ENCODE data around the gene POLA1.
"Not testable (repeated sequence)": the region's sequence is repeated elsewhere in the genome, so short reads cannot be mapped to it uniquely, and the experiment has no call there.

The POLA1 gene, protein sequence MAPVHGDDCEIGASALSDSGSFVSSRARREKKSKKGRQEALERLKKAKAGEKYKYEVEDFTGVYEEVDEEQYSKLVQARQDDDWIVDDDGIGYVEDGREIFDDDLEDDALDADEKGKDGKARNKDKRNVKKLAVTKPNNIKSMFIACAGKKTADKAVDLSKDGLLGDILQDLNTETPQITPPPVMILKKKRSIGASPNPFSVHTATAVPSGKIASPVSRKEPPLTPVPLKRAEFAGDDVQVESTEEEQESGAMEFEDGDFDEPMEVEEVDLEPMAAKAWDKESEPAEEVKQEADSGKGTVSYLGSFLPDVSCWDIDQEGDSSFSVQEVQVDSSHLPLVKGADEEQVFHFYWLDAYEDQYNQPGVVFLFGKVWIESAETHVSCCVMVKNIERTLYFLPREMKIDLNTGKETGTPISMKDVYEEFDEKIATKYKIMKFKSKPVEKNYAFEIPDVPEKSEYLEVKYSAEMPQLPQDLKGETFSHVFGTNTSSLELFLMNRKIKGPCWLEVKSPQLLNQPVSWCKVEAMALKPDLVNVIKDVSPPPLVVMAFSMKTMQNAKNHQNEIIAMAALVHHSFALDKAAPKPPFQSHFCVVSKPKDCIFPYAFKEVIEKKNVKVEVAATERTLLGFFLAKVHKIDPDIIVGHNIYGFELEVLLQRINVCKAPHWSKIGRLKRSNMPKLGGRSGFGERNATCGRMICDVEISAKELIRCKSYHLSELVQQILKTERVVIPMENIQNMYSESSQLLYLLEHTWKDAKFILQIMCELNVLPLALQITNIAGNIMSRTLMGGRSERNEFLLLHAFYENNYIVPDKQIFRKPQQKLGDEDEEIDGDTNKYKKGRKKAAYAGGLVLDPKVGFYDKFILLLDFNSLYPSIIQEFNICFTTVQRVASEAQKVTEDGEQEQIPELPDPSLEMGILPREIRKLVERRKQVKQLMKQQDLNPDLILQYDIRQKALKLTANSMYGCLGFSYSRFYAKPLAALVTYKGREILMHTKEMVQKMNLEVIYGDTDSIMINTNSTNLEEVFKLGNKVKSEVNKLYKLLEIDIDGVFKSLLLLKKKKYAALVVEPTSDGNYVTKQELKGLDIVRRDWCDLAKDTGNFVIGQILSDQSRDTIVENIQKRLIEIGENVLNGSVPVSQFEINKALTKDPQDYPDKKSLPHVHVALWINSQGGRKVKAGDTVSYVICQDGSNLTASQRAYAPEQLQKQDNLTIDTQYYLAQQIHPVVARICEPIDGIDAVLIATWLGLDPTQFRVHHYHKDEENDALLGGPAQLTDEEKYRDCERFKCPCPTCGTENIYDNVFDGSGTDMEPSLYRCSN (N-terminal part only)

DNA sequence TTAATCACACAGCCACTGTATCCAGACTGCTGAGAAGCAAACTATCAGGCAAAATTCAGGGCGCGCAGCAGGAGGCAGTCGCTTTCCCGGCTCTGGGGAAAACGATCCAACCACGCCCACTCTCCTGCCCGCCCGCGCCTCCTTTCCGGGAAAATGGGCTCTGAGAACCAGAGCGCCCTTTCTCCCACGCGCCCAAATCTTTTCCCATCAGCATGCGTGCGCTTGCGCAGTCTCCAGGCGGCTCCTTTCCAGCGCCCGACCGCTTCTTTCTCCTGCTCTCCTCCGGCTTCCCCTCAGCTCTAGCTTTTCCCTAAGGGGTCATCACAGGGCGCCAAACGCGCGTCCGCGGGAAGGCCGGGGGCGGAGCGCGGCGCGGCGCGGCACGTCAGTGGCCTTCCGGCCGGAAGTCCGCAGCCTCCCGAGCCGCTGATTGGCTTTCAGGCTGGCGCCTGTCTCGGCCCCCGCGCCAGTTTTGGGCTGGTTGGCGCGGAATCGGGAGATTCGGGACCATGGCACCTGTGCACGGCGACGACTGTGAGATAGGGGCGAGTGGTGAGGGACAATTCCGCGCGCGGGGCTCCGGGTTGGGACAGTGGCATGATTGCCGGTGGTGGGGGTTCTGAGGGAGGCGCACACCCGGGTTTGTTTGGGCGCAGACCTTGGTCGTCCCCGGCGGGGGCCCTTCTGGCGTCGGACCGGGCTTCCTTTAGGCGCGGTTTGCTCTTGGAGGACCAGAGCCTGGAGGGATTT is at the start of gene POLA1:
POLA1 (plus strand) TSS at position 466 of the 750 bp plus-strand sequence; CDS start at position 510, 44 bp downstream.
- peak; percentile 74 for DNase-seq

DNA sequence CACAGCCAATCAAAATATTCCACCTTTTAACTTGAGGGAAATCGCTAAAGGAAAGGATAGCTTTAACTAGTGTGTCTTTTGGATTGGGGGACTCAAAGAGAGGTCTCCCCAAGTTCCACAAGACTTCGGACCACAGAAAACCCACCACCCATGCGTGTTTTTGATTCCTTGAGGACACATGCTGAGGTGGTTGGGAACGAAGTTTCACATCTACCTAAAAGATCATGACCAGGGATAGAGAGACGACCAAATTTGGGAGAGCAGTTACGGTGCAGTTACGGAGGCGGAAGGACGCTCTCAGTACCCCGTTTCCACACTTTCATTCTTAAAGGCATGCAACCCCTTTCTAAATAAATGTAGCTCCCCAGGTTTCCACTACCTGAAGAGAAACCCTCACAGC is 47.7 kb upstream of the POLA1 start:
- DNase-seq: no peak

DNA sequence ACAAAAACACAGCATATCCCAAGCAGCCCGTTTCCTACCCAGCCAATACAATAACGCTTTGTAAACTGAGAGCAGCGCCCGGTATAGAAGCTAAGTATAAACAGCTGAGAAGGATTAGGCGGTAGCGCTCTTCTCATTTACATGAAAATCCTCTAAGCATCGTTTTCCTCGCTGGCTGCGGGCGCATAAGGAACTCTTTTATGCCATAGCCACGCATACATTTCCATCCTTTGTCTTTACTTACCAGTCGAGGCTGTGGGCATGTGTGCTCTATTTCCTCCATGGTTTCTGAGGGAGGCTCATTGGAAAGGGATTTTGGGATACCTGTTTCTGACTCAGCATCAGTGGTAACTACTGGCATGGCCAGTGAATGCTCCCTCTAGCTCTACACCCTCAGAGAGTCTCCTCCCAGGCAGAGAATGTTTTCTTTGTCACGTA is 47.0 kb upstream of the POLA1 start:
- DNase-seq: no peak

DNA sequence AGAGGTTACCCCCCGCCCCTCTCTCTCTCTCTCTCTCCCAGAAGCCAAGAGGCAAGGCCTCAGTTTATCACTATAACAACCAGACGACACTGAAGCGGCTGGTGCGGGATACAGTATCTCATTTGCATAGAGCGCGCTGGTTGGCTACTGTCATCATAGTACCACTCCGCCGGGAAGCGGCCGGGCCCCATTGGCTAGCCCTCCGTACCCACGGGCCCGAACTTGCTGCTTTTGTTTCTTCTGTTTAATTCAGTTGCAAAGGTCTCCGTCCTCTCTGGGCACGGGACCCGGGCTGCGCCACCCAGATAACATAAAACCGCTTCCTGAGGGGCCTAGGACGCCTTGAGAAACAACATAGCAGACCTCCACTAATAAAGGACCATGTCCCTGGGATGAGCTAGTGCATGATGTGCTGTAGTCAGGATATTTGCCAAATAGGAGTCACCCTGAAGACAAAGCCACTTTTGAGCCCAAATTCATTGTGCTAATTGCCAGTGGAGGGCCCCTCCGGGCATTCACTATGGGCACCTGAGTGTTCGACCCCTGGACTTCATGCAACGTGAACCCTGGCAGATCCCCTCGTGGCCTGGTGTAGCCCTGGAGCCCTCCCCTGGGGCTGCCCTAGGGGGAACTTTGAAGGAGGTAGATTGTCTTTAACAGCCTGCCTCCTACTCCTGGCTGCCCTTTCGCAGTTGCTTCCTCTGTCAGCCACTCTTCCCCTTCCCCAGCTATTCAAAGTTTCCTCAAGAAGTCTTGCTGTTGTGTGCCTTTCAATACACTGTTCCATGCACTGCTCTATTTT is 46.3 kb upstream of the POLA1 start, which contains the start of gene PCYT1B:
PCYT1B (minus strand) TSS at position 91 of the 802 bp plus-strand sequence. CDS start 242 bp downstream, outside the sequence.
- DNase-seq: peak; percentile 56

DNA sequence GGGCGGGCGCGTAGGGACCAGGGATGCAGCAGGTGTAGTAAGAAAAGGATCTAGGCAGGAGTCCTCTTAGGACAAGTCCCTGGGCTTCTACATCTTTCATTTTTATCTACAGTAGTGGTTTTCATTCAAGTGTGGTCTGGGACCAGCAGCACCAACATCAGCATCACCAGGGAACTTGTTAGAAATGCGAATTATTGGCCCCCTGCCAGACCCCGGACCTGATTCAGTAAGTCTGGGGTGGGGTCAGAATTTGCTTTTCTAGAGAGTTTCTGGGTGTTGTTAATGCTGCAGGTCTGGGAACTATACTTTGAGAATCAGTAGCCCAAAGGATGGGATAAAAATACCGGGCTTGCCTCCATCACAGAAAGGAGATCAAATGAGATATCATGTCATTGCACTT is 45.2 kb upstream of the POLA1 start:
- no peak for DNase-seq

DNA sequence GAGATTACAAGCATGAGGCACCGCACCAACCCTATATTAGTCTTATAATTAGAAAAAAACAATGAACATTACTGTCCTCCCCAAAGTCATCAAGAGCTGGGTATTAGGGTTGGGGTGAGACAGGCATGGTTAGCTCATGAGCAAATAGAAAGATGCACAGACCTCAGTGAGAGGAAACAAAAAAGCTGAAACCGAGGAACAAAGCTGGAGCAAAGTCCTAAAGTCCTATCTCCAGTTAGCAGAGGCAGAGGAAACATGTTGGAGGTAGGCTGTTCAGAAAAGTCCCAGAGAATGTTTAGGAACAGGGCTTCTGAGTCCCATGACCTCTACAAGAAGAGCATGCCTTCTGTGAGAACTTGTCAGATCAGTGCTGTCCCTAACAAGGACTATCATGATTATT is 41.9 kb upstream of the POLA1 start:
- DNase-seq: no peak

DNA sequence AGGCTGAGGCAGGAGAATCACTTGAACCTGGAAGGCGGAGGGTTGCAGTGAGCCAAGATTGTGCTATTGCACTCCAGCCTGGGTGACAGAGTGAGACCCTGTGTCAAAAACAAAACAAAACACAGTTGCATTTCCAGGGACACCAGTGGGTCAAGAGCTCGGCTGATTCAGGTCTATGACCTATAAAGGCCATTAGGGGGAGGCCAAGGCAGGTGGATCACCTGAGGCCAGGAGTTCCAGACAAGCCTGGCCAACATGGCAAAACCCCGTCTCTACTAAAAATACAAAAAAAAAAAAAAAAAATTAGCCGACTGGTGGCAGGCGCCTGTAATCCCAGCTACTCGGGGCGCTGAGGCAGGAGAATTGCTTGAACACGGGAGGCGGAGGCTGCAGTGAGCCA is 38.0 kb upstream of the POLA1 start:
- not testable (repeated sequence) for DNase-seq

DNA sequence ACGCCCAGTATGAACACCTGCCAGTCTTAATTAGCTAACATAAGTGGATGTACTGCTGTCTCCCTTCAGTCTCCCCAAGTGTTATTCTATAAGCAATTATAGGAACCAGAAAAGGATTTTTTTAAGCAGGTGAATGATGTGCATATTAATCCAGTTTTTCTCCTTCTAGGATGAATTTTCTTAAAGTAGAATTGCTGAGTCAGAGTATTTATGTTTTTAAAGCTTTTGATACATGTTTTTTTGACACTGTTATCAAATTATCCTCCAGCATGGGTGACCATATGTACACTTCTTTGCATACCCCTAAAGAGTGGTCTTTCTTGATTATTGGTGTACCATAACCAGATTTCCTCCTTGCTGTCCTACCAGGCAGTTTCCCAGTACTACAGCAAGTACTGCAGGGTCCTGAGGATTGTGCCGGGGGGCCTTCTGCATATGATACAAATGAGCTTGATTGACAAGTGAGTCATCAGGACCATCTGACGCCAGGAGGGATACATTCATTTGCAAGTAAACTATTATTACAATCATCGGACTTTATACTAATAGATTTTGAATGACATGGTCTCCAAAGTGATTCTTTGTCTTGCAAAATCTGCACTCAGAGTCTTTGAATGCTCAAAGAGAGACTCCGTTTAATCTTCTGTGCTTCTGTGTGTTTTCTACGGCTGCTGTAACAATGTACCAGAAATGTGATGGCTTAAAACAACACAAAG is 35.9 kb upstream of the POLA1 start:
- no peak for DNase-seq

DNA sequence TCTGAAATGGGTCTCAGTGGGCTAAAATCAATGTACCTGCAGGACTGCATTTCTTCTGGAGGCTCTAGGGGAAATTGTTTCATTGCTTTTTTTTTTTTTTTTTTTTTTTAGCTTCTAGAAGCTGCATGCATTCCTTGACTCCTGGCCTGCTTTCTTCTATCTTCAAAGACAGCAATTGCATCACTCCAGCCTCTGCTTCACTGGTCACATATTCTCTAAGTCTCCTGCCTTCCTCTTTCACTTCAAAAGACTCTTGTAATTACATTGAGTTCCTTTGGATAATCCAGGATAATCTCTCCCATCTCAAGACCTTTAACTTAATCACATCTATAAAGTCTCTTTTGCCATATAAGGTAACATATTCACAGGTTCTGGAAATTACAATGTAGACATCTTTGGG is 35.3 kb upstream of the POLA1 start:
- no peak for DNase-seq

DNA sequence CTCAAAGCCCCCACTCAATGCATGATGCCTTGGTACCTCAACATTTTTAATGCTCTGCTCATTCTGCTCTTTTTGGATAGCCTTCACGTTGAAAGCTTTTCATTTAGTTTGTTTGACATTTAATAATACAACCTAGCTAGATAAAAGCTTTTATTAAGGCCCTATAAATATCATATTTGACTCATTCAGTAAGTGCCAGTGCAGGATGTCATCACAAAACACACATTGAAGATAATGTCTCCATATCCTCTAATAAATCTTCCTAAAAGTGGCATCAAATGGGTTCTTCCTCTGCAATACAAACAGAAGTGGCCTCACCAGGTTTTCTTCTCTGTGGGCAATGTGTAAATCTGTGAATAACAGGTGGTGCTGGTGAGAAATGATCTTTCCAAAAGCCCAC is 34.6 kb upstream of the POLA1 start:
- DNase-seq: no peak

DNA sequence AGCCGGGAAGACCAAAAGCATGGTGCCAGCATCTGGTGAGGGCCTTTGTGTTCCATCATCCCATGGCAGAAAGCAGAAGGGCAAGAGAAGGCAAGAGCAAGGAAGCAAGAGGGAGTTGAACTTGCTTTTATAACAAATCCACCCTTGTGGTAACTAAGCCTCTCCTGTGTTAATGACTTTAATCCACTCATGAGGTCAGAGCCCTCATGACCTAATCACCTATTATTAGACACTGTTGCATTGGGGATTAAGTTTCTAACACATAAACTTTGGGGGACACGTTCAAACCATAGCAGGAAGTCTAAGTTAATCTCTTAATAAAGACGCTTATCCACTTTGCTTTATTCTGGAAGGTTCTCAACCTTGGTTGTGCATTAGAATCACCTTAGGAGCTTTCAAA is 34.1 kb upstream of the POLA1 start:
- DNase-seq: no peak

DNA sequence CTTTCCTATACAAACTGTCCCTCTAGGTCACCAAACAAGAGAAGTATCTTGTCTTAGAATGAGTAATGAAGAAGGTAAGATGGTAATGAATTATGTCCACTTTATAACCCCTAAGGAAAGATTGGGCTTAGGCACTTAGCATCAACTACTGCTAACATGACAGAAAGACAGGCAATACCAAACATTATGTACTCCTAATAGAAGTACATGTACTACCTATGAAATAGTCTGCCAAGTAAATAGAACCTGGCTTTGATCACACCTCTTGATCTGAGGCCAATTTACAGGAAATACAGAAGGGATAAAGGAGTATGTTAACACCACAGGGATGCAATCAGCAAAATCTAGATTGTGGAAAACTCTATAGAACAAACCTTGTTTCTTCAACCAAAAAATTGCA is 32.4 kb upstream of the POLA1 start:
- no peak for DNase-seq

DNA sequence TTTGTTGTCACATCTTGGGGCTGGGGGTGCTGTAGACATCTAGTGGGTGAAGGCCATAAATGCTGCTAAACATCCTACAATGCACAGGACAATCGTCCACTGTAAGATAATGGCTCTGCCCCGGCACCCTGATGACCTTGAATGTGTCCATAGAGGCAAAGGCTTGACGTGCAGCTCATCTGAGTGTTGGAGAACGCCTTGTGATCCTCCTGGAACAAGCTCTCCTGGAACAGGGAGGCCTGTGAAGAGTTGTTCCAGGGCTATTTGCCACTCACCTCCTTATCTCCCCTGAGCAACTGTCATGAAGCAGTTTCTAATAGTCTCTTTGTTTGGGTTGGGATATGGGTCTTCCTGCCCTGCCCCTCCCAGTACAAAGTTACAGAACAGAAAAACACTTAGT is 31.4 kb upstream of the POLA1 start:
- DNase-seq: no peak

DNA sequence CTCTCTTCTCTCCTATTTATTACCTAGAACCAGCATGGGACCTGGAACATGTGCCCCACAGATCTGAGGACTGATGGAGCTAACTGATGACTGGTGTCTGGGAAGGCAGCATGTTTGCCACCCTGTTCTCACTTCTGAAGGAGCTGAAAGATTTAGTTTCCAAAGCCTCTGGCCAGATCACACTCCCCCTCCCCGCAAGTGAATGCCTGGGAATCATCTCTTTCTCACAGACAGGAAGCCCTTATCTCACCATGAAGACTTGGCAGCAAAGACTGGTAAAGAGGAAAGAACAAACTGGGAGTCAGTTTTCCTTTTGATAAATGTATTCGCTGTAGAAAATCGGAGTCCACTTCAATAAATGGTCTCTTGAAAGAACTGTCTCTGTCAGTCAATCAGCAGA is 25.6 kb upstream of the POLA1 start:
- no peak for DNase-seq

DNA sequence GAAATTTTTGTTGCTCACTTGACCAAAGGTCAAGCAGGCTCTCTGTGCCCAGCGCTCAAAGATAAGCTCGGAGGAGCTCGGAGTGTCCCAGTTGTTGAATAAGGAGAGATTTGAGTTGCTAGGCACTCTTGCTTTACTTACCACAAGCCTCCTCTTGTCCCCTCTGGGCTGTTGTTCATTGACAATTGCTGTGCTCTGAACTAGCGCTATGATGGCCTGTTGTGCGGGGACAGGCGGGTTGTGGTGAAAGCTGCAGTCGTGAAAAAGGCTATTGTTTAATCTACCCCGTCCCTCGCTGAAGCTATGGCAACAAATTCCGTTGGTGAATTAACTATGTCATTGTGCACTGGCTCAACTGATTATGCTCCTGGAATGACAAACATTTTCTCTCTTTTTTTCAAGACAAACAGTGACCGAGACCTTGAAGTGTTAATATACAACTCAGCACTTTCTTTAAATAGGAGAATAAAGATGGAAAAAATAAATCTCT is 21.0 kb upstream of the POLA1 start:
- DNase-seq: no peak

DNA sequence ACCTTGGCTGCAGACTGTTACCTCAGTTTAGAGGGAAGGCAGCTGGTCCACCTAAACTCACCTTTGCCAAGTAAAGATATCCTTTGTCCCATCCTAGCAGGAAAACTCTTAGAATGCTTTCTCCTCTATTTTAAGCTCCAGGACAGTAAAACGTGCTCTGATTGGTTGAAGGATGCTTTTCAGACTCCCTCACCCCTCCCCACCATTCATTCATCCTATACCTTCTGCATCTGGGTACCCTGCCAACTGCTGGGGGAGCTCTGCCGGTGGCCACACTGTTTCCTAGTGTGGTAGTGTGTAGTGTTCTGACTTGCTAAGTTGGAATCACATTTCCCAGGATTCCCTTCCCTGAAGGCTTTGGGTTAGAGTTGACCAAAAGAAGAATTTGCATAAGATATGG is 20.3 kb upstream of the POLA1 start:
- no peak for DNase-seq

DNA sequence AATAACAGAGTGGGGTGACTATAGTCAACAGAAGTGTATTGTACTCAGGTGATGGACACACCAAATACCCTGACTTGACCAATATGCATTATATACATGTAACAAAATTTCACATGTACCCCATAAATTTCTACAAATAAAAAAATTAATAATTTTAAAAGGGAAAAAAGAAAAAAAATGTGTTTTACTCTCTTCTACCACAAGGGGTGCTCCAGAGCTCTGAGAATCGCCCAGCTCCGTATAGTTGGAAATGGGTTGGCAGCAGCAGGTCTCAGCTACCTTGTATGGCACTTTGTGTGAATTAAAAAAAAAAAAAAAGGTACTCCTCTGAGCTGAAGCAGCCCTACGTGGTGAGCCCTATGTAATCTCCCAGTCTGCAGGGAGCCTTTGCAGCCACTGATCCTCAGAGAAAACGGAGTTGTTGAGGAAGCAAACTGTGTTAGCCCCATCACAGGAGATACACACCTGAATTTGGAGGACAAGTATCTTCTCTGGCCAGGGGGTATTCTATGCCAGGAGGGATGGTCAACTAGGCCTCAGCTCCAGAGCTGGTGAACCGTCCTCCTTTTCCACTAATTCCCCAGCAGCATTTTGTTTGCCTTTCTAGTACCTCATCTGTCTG is 17.2 kb upstream of the POLA1 start:
- DNase-seq: no peak

DNA sequence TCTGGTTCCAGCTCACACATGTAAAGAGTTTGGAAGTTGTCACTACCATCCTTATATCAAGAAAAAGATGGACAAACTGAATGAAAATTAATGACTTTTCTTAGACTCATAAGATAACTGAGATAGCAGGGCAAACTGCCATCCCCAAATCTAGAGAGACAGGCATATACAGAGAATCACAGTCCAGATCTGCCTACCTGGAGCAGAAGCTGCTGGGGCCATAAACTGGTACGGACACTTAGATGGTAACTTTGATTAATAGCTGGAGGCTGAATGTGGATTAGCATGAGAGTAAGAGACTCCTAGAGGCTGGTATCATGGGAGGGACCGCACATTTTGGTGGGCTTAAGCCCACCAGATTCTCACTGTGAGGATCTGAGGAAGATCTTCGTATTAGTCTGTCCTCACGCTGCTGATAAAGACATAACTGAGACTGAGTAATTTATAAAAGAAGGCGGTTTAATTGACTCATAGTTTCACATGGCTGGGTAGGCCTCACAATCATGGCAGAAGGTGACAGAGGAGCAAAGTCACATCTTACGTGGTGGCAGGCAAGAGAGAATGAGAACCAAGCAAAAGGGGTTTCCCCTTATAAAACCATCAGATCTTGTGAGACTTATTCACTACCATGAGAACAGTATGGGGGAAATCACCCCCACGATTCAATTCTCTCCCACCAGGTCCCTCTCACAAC is 10.8 kb upstream of the POLA1 start:
- DNase-seq: peak; percentile 7

DNA sequence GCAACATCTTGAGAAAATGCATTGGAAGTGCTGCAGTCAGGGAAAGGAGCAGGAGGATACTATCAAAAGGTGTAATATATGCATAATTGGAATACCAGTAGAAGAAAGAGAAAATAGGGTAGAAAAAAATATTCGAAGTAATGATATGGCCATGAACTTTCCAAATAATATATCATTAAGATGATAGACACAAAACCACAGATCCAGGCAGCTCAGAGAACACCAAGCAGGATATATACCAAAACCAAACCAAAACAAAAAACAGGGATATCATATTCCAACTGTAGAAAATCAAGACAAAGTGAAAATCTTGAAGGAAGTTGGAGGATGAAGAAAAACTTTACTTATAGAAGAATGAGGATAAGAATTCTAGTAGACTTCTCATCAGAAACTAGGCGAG is 9.7 kb upstream of the POLA1 start:
- DNase-seq: no peak

Data from stimulated activated CD4-positive, alpha-beta T cell treated with anti-CD3 and anti-CD28 coated beads, Interleukin-4, amount 100 ng/mL, for 1 hour (primary cell).